OCI-LY3 (cell line): Measurements from ENCODE around the gene TNFRSF14.

ENCODE experiments used
- H2AFZ ChIP-seq: fragments of 200-600, 300-600 bp; shearing (Covaris generic); 2 replicates; pipeline ENCODE4 v1.6.0; 2014; ENCODE audit warnings: antibody characterized with exemption, low read depth, low read length
- H3K27ac ChIP-seq: fragments of 200-600, 300-600 bp; sonication (generic); 2 replicates; pipeline ENCODE4 v1.5.1; 2014; ENCODE audit warnings: mild to moderate bottlenecking, low read length, moderate library complexity, mixed read lengths
- H3K27me3 ChIP-seq: fragments of 200-600, 300-600 bp; sonication (generic); 2 replicates; pipeline ENCODE4 v1.6.1; 2014; ENCODE audit warnings: low read depth, low read length, mixed read lengths
- H3K36me3 ChIP-seq: fragments of 200-600, 300-600 bp; sonication (generic); replicated peaks from 2 replicates; pipeline ENCODE3; 2014; ENCODE audit warnings: low read depth, low read length, mixed read lengths
- H3K4me1 ChIP-seq: fragments of 300-600, 200-600 bp; sonication (generic); 2 replicates; pipeline ENCODE4 v1.6.1; 2014; ENCODE audit warnings: low read length, mixed read lengths
- H3K4me2 ChIP-seq: fragments of 200-600, 300-600 bp; sonication (generic); 2 replicates; pipeline ENCODE4 v1.6.1; 2014; ENCODE audit warnings: low read length, mixed read lengths
- H3K4me3 ChIP-seq: fragments of 300-600, 200-600 bp; sonication (generic); 2 replicates; pipeline ENCODE4 v1.5.1; 2014; ENCODE audit warnings: antibody characterized with exemption, mild to moderate bottlenecking, low read length, moderate library complexity
- H3K79me2 ChIP-seq: fragments of 300-600, 200-600 bp; shearing (Covaris generic); 2 replicates; pipeline ENCODE4 v1.6.1; 2014; ENCODE audit warnings: mild to moderate bottlenecking, low read length, mixed read lengths
- H3K9ac ChIP-seq: fragments of 300-600, 200-600 bp; shearing (Covaris generic); 2 replicates; pipeline ENCODE4 v1.6.0; 2014; ENCODE audit warnings: mild to moderate bottlenecking, low read length, moderate library complexity
- H3K9me3 ChIP-seq: fragments of 200-600, 300-600 bp; shearing (Covaris generic); 2 replicates; pipeline ENCODE4 v1.6.1; 2014; ENCODE audit warnings: low read length, mixed read lengths; ENCODE audit not compliant: insufficient read depth
- H4K20me1 ChIP-seq: fragments of 200-600, 300-600 bp; sonication (generic); 2 replicates; pipeline ENCODE4 v1.6.1; 2016; ENCODE audit warnings: low read length, mixed read lengths; ENCODE audit not compliant: insufficient read depth
- EZH2phosphoT487 ChIP-seq: fragments of 200-600 bp; shearing (Covaris generic); IDR thresholded peaks from 2 replicates; pipeline ENCODE4 v1.6.1; 2018; ENCODE audit warnings: antibody characterized with exemption, mixed run types, low read depth
- TF ChIP-seq, protein P1 (sequence below): fragments of 200-600, 300-600 bp; sonication (generic); IDR thresholded peaks from 2 replicates; pipeline ENCODE4 v1.5.1; 2014; ENCODE audit warnings: antibody characterized with exemption, low read length, low read depth

The TNFRSF14 gene

DNA sequence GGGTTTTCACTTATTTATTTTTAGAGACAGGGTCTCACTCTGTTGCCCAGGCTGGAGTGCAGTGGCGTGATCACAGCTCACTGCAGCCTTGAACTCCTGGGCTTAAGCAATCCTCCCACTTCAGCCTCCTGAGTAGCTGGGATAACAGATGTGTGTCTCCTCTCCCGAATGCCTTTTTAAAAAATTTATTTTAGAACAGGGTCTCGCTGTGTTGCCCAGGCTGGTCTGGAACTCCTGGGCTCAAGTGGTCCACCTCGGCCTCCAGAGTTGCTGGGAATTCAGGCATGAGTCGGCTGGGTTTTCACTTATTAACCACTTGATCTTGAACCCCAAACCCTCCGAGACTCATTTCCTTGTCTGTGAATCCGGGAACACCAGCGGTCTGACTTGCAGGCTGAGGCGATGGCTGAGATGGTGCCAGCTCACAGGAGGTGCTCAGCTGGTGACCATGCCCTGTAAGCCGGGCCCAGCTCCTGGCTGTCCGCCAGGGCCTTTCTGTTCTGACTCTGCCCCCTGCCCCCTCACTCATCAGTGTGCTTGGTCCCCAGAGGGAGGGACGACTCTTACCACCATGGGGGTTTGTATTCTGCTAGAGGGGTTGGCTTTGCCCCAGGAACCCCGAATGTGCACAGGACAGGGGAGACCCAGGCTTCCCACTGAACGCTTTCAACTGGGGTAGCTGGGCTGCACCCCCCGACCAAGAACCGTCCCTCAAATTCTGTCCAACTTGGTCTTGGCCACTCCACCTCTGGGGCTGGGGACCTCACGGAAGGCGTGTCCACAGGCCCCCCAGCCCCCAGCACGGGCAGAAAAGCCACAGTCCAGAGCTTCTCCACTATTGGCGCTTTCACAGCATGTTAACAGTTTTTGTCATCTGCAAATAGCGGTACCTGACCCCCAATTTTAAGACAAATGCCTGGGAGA is 54.1 kb downstream of the TNFRSF14 start:
- H3K27ac ChIP-seq, result no peak overlapping the region
- no peaks in the 10 kb centered on the region for H3K4me1 ChIP-seq
- no peaks in the 10 kb centered on the region for H3K36me3 ChIP-seq
- no peaks in the 10 kb centered on the region for H3K79me2 ChIP-seq
- no peak overlapping the region for H3K4me2 ChIP-seq
- TF ChIP-seq, protein P1, sequence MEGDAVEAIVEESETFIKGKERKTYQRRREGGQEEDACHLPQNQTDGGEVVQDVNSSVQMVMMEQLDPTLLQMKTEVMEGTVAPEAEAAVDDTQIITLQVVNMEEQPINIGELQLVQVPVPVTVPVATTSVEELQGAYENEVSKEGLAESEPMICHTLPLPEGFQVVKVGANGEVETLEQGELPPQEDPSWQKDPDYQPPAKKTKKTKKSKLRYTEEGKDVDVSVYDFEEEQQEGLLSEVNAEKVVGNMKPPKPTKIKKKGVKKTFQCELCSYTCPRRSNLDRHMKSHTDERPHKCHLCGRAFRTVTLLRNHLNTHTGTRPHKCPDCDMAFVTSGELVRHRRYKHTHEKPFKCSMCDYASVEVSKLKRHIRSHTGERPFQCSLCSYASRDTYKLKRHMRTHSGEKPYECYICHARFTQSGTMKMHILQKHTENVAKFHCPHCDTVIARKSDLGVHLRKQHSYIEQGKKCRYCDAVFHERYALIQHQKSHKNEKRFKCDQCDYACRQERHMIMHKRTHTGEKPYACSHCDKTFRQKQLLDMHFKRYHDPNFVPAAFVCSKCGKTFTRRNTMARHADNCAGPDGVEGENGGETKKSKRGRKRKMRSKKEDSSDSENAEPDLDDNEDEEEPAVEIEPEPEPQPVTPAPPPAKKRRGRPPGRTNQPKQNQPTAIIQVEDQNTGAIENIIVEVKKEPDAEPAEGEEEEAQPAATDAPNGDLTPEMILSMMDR, result no peak
- TF ChIP-seq EZH2phosphoT487, result no peak
- H2AFZ ChIP-seq, result no peak overlapping the region
- H3K9ac ChIP-seq, result no peak overlapping the region
- no peaks in the 10 kb centered on the region for H3K27me3 ChIP-seq
- no peaks in the 10 kb centered on the region for H3K9me3 ChIP-seq
- H3K4me3 ChIP-seq, result no peak overlapping the region
- no peaks in the 10 kb centered on the region for H4K20me1 ChIP-seq

DNA sequence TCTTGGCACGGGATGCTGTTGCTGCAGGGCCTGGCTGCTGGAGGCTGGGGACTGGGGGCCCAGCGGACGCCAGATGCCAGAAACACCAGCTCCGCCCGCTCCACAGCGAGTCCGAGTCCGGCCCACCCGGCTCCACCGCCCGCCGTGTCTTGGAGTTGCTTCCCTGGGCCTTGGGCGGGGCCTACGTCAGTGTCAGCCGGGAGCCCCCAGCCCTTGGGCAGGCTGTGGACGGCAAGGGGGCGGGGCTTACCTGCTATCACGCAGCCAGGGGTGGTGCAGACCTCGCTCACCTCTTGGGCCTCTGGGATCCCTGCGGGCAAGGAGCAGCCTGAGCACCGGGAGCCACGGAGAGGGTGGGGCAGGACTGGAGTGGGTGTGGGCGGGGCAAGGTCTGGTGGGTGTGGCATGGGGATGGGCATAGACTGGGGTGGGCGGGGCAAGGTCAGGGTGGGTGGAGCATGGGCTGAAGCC is 54.9 kb downstream of the TNFRSF14 start:
- Histone ChIP-seq H3K27me3 (no peaks in the 10 kb centered on the region), H3K4me2 (no peak overlapping the region), H3K36me3 (no peaks in the 10 kb centered on the region), H2AFZ (no peak overlapping the region), H3K4me3 (no peak overlapping the region), H3K79me2 (no peaks in the 10 kb centered on the region), H3K27ac (no peak overlapping the region), H3K9me3 (no peaks in the 10 kb centered on the region), H3K4me1 (no peaks in the 10 kb centered on the region), H3K9ac (no peak overlapping the region), H4K20me1 (no peaks in the 10 kb centered on the region)
- TF ChIP-seq, protein P1, result no peak

DNA sequence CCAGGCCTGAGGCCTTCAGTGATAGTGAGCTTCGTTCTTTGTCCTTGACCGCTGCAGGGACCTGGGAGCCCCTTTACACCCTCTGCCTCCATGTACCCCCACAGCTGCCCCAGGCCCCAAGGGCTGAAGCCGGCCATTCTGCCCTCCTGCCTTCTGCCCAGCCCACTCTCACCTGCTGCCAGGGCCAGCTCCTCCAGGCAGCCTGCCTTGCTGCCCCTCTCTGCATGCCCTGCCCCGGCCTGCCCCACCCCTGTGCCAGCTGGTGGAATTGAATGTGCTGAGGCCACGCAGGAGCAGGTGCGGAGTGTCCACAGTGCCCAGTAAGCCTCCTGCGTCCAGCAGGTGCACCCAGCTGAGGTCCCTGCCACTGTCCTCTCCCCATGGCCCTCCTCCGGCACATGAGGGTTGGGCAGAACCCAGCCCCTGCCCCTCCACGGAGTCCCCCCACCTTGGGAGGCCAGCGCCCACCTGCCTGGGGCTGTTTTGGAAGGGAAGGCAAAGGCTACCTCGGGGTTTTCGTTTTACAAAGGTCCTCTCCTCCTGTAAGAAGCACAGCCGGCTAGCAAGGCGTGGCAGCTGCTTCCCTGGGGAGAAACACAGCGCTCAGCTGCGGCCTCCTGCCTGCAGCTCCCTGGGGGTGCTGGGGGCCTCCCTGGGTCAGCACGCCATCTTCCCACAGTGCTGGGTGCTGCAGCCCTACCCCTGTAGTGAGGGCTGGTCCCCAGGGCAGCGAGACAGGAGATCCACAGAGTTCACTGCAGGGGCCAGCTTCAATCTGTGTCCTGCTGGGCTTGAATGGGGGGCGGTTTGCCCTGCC is 55.7 kb downstream of the TNFRSF14 start:
- Histone ChIP-seq H3K4me3 (no peak overlapping the region), H4K20me1 (no peaks in the 10 kb centered on the region), H3K27ac (no peak overlapping the region), H3K4me1 (no peaks in the 10 kb centered on the region), H3K79me2 (no peaks in the 10 kb centered on the region), H3K9ac (no peak overlapping the region), H3K4me2 (no peak overlapping the region), H3K27me3 (no peaks in the 10 kb centered on the region), H3K36me3 (no peaks in the 10 kb centered on the region), H3K9me3 (no peaks in the 10 kb centered on the region), H2AFZ (no peak overlapping the region)
- TF ChIP-seq EZH2phosphoT487, result no peak
- TF ChIP-seq, protein P1, result no peak
